WTC11 (cell line): ENCODE measurements around the gene OXLD1. TPM values are rescaled to one million over a fixed set of nuclear protein-coding genes. Genes with fewer than 3 reads are reported as not detected.

Source experiments
- microRNA-seq: library from miRNA; unstranded; fragments of <30 nt; microRNA quantifications from one replicate; pipeline ENCODE4 v1.2.0, GENCODE V29; 2022; ENCODE audit warnings: borderline number of aligned reads
- total RNA-seq: library from RNA; stranded (reverse); gene quantifications from 3 replicates; pipeline ENCODE4 v1.2.3, GENCODE V29; 2021

The OXLD1 gene
- total RNA-seq, 1 experiment from 2014 or later, result 49.6 TPM

Small RNA genes lying within 50 kb of the gene (microRNA-seq; reads per million reads assigned to microRNA genes)
- not detected for gene MIR6786

Other genes starting within 250 kb of the OXLD1 start
- 3,338 to 3,455 TPM (median 3,348 TPM) in 3 replicates for gene ACTG1, start 153.8 kb downstream of the OXLD1 start, total RNA-seq
- 0.31 to 0.89 TPM (median 0.46 TPM) in 3 replicates for gene FSCN2, start 138.2 kb downstream of the OXLD1 start, total RNA-seq
- gene FAAP100, start 114.3 kb downstream of the OXLD1 start, total RNA-seq, result 44.7 to 54.7 TPM (median 47.8 TPM) in 3 replicates
- gene NPLOC4, start 29.5 kb downstream of the OXLD1 start, total RNA-seq, result 80.3 to 89.2 TPM (median 83.5 TPM) in 3 replicates
- 1.5 to 3.0 TPM (median 2.4 TPM) in 3 replicates for gene TSPAN10, start 29.4 kb downstream of the OXLD1 start, total RNA-seq
- gene PDE6G, start 10.1 kb downstream of the OXLD1 start, total RNA-seq, result 4.4 to 6.9 TPM (median 6.3 TPM) in 3 replicates
- gene CCDC137, start 132 bp upstream of the OXLD1 start, total RNA-seq, result 34.3 to 36.8 TPM (median 35.2 TPM) in 3 replicates
- gene ARL16, start 17.2 kb upstream of the OXLD1 start, total RNA-seq, result 44.7 to 46.7 TPM (median 45.4 TPM) in 3 replicates
- 83.7 to 113 TPM (median 90.8 TPM) in 3 replicates for gene HGS, start 17.4 kb upstream of the OXLD1 start, total RNA-seq
- gene MRPL12, start 36.8 kb upstream of the OXLD1 start, total RNA-seq, result 134 to 139 TPM (median 136 TPM) in 3 replicates
- 34.0 to 38.7 TPM (median 37.9 TPM) in 3 replicates for gene SLC25A10, start 45.7 kb upstream of the OXLD1 start, total RNA-seq
- gene GCGR, start 137.5 kb upstream of the OXLD1 start, total RNA-seq, result 0.85 to 1.4 TPM (median 1.4 TPM) in 3 replicates
- 126 to 144 TPM (median 131 TPM) in 3 replicates for gene MCRIP1, start 166.7 kb upstream of the OXLD1 start, total RNA-seq
- gene PPP1R27, start 168.4 kb upstream of the OXLD1 start, total RNA-seq, result not detected in 3 replicates
- 343 to 380 TPM (median 360 TPM) in 3 replicates for gene P4HB, start 193.9 kb upstream of the OXLD1 start, total RNA-seq
- 200 to 247 TPM (median 203 TPM) in 3 replicates for gene ARHGDIA, start 204.7 kb upstream of the OXLD1 start, total RNA-seq
- 172 to 212 TPM (median 174 TPM) in 3 replicates for gene ALYREF, start 225.0 kb upstream of the OXLD1 start, total RNA-seq
- gene ANAPC11, start 225.1 kb upstream of the OXLD1 start, total RNA-seq, result 217 to 249 TPM (median 245 TPM) in 3 replicates
- gene NPB, start 235.6 kb upstream of the OXLD1 start, total RNA-seq, result 1.9 to 2.1 TPM (median 1.9 TPM) in 3 replicates
- 24.7 to 31.4 TPM (median 26.3 TPM) in 3 replicates for gene PCYT2, start 244.8 kb upstream of the OXLD1 start, total RNA-seq